ENCODE measurements around the gene UCHL3.

The UCHL3 gene

DNA sequence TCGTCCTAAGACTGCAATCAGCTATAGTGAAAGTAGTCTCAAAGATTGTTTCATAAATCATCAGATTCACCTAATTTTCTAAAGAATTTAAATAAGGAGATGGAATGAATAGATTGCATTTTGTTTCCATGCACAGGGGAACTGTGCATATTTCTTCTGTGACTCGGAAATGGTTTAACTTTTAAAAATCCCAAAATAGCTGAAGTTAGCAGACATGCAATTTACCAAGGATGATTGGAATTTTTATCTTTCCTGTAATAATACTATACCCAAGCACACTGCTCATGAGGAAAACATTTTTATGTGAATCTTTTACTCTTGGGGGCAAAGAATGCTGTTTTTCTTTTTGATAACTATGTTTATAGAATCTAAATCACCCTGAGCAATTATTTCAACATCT lies 71.6 kb downstream of the UCHL3 start:
- no peak for DNase-seq (ENCODE audit: low spot score)

DNA sequence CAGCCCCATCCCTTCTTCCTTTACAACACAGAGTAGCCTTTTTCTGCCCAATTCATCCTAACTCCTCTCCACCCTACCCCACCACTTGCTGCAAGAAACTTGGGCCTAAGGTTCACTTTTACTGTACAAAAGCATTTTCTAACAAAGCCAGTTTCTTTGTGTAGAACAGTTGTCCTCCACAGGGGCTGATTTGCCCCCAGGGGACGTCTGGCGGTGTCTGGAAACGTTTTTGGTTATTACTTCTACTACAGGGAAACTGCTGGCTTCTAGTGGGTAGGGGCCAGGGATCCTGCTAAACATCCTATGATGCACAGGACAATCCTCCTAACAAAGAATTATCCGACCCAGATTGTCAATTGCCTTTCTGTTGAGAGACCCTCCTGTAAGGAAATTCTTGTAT lies 79.2 kb downstream of the UCHL3 start:
- no peak for DNase-seq (ENCODE audit: low spot score)

DNA sequence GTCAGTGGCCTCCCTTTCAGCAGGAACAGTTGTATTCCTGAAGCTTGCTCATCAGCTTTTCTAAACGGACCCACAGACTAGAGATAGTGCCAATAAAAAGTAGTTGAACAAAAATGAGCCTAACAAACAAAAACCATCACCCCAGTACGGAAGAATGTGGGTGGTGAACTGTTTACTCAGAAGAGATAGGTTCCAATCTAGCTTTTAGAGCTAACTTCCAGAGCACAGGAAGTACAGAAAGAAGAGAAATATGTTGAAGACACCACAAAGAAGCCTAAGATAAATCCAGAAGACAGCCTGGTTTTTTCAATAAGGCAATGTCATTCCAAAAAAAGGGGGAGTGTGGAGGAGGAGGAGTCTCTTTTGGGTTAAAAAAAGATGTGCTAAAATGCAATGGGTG lies 83.7 kb downstream of the UCHL3 start:
- DNase-seq (ENCODE audit: low spot score), result no peak

DNA sequence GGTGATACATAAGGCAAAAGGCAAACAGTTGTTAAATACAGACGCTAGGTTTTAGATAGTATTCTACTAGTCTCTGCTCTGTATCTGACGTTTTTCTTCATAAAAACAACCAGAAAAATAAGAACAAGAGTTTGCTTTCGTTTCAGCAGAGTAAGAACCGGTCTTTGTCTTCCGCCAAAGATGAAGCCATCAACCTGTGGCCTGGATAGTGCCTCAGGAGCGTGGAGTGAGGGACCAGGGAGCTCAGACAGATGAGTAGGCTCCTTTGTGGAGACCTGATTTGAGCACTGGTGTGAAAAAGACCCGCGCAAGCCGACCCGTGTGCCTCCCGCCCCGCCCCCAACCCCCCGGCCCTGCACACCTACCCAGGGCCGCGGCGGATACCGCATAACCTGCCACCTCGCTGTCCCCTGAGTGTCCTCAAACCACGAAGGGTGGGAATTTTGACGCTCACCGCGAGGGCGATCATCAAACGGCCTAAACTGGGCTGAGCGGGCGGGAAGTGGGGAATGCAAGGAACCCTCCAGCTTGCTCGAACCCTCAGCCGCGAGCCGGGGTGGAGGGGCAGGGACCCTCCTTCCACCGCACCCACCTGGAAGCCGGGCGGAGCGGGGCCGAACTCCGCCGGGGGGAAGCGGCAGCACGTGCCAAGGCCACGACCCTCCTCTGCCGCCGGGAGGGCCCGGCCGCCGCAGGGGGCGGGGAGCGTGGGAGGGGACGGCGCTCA lies 85.7 kb downstream of the UCHL3 start:
- DNase-seq (ENCODE audit: low spot score), result no peak

DNA sequence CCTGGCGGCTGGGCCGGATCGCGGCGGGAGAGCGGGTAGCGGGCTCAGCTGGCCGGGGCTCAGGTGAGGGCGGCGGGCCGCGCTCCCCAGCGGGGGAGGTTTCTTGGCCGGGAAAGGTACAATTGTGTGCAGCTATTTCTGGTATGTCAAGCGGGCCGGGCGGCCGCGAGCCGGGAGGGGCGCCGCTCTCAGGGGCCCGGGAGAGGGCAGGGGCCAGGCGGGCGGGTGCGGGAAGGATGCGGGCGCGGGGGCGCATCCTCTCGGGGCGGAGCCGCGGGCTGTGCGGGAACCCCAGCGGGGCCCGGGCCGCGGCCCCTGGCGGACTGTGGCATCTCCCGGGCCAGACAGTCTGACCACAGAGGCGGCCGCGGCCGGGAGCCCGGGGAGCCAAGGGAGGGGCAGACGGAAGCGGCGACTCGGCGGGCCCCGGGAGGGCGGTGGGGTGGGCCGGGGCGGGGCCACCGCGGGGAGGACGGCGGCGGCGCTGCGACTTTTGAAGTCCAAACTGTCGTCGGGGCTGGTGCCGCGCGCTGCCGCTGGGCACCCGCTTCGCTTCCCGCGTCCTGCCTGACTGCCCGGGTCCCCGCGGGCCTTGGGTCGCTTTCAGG lies 86.3 kb downstream of the UCHL3 start, which contains the start of gene LMO7:
LMO7 (plus strand) TSS at position 503 of the 608 bp plus-strand sequence. CDS start 328 bp downstream, outside the sequence.
- peak; percentile 42 for DNase-seq (ENCODE audit: low spot score)

DNA sequence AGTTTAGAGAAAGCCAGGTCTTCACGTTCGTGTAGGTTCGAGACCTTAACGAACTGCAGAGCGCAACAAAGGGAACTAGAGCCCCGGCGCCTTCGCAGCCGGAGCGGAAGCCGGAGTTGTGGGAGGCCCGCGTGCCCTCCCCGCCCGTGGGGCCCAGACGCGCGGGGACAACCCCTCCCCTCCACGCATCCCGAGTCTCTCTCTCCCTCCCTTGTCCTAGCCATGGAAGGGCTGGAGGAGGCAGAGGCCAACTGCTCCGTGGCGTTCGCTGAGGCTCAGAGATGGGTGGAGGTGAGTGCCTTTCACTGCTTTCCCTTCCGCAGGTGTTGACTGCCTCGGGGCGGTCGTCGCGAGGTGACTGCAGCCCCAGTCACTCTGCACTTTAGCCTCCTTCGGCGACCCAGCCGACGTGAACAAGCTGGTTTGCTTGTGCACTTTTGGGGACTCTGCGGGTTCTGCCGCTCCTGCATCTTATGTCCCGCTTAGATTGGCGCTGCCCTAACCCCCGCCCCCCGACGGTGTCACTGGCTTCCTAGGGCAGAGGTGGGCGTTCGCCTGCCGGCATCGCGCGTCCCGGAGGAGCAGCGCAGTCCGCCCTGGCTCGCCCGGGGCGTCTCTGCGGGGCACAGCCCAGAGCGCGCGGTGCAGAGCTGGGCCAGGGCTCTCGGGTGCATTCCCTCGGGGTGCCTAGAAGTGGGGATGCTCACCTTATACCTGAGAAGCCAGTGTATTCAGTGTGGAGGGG lies 87.0 kb downstream of the UCHL3 start:
- DNase-seq (ENCODE audit: low spot score), result peak; percentile 19

DNA sequence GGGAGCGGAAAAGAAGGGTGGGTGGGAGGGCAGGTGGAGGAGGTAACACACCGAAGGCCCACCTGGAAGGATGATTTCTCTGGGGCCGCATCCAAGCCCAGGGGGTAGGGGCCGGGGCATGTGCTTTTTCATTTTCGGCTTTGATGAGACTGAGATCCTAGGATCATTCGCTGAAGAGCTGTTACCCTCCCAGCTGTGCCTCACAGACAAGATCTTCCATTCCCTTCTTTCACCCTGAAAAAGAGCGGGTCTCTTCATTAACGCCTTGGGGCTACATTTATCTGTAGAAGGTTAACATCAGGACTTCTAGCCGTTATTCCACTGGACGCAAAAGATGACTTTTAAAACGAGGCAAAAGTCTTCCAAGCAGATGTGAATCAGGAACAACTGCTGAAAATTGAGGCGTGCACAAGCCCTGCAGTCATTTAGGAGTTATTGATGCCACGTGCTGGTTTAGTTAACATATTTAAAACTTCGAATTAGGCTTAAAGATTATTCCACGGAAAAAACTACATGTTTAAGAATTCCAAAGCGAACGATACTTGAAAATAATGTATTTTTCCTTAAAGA lies 87.7 kb downstream of the UCHL3 start:
- no peak for DNase-seq (ENCODE audit: low spot score)

DNA sequence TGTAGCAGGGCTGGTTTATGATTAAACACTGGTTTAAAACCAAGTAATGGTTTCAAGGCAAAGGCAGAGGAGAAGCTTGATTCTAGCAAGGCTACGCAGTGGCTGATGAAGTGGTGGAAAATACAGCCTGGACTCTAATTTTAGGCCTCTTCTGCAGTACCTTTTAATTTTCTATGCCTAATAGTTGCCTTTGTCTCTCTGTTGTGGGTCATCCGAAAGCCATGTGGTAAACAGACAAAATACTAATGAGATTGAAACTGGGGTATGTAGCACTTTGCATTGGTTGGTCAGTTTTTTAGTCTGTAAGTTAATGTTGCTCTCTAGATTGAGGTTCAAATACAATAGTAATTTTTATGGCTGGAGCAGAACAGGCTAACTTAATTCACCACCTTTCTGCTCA lies 89.9 kb downstream of the UCHL3 start:
- DNase-seq (ENCODE audit: low spot score), result no peak

DNA sequence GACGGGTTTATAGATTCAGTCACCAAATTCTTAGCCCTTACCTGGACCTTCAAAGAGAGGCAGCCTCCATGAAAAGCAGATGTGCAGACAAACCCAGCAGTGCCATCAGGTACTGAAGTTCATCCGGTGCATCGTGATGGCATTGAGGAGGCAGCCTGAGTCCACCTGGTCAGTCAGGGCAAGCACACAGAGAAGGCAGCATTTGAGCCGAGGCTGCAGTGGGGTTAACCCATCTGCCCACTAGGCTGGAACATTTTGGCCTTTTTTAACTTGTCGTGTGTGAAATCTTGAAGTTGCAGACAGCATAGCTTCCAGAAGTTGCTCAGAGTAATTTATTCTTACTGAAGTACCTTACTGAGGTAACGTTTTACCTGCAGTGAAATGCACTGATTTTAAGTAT lies 91.4 kb downstream of the UCHL3 start:
- no peak for DNase-seq (ENCODE audit: low spot score)

DNA sequence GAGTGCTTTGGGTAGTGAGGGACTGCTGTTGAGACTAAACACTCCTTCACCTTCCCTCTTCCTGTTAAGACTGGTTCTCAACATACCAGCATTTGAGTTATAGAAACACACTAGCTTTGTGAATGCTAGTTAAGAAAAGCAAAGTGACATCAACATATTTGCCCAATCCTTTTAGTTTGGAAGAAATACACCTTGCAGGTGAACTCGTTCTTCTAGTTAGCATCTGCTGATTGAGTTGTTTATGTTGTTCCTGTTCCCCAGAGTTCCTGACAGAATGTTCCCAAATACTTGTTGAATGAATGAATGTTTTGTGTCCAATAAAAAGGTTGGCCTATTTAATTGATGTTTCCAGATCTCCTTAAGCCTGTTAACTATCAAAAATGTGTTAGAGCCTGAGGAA lies 93.6 kb downstream of the UCHL3 start:
- DNase-seq (ENCODE audit: low spot score), result no peak

DNA sequence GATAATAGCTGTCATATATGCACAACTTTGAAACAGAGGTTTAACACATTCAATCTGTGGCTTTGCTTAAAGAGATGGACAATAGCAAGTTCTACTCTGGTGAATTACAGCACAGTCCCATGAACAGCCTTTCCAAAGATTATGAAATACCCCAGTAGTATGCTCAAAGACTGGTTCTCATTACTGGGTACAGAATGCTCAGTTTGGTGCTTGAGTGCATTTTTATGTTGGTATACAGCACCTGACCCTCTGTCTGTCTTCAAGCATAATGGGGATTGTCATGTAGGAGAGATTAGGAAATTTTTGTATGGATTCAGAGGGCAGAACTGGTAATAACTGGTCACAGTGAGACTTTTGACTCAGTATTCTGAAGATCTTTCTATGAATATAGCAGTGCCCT lies 94.1 kb downstream of the UCHL3 start:
- DNase-seq (ENCODE audit: low spot score), result no peak

DNA sequence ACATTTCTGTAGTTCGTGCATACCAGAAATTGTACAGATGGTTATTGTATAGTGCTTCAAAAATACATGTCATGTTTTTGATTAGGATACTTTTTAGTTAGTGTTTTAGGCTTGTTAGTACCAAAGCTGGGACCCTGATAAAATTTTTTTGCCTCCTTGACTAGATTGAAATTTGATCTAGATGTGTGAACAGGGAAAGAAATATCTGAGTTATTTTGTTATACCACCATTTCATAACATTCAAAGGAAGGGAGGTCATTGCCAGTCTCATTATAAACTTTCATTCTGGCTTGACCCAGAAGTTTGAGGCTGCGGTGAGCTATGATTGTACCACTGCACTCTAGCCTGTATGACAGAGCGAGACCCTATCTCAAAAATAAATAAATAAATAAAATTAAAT lies 95.5 kb downstream of the UCHL3 start:
- no peak for DNase-seq (ENCODE audit: low spot score)

DNA sequence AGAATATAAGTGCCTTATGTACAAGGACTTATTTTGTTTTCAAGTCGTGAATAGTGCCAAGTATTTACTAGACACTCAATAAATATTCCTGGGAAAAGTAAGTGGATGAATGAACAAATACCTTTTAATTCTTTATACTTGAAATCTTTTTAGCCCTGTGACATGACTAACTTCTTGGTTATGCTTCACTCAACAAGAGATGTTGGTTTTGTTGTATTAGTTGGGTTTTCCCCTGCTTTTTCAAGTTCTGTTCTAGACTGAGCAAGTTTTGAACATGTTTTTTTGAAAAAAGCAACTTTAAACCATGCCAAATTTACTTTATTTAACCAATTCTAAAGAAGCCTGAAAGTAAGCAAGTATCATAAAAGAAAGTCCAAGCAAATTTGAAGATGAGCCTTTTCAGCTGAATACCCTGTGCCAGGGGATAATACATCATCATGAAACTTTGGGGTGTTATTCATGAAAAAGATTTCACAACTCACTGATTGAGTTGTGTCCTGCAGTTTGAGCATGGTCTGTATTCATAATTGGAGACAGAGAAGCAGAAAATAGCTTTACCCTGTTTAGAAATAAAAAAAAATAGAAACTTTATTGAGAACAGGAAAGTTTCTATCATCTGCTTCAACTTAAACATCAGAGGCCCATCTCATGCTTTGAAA lies 97.7 kb downstream of the UCHL3 start:
- no peak for DNase-seq (ENCODE audit: low spot score)

DNA sequence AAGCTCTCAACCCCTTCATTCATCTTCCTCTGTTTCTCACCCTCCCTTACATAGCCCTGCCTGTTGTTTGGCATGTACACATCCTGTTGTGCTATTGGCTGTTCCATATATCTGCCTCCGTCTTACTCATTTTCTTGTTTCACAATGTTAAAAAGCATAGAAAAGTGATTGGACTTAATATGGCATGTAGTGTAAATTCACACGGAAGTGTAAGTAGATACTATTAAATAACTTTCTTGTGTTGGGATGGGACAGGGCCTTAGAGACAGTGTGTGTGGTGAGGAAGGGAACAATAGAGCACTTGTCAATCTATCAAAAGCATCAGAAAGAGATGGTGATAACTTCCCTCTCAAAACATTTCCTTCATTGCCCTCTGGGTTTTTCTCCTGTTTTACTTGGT lies 98.9 kb downstream of the UCHL3 start:
- no peak for DNase-seq (ENCODE audit: low spot score)

DNA sequence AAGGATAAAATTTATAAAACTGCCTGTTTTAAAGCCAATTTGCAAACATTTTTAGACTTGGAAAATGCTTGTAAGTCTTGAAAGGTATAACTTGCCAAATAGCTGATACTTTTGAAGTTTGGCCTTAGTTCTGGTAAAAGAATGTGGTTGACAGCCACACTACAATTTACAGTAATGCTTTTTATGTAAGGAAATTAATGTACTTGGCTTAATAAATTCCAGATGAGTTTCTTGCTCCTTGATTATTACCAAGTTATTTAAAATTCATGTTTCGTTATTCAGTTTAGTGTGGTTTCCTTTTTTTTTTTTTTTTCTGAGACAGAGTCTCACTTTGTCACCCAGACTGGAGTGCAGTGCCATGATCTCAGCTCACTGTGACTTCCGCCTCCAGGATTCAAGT lies 101.4 kb downstream of the UCHL3 start:
- DNase-seq (ENCODE audit: low spot score), result no peak

DNA sequence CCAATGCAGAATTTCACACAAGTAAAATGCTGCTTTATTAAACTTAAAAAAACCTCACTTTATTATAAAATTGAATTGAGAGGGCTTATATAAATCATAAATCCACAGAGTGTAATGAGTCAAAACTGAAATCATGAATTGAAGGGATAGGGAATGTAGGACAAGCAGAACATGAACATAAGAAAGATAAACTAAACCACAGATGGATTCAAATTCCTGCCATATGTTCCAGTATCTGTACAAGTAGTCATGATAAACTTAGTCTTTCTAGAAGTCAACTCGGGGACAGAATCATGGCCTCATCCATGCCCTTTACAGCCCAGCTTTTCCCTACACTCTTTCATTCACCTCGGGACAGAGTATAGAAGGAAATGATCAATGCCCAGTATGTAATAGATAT lies 103.1 kb downstream of the UCHL3 start:
- no peak for DNase-seq (ENCODE audit: low spot score)

All from CD4-positive, alpha-beta T cell treated with Interleukin-6 at 100 ng/mL for 8 hours (primary cell).